ENCODE results near the gene GYG1.
"Not testable (repeated sequence)": the region's sequence is repeated elsewhere in the genome, so short reads cannot be mapped to it uniquely, and the experiment has no call there.

GYG1 gene
- 23.3 to 45.5 (median 39.7) reads per million in 4 experiments for total RNA-seq

GRCh38 chr3:148991219-148992026, at the start of gene GYG1:
GYG1 (plus strand) TSS chr3:148991540; CDS start chr3:148991641, 101 bp downstream.
- DNase-seq = peak; percentile 57

GRCh38 chr3:148943506-148944205, 47.7 kb upstream of the GYG1 start:
- no peak for DNase-seq

- no peak for DNase-seq
These were observed 46.2 kb upstream of the GYG1 start for GRCh38 chr3:148945116-148945515.

DNA sequence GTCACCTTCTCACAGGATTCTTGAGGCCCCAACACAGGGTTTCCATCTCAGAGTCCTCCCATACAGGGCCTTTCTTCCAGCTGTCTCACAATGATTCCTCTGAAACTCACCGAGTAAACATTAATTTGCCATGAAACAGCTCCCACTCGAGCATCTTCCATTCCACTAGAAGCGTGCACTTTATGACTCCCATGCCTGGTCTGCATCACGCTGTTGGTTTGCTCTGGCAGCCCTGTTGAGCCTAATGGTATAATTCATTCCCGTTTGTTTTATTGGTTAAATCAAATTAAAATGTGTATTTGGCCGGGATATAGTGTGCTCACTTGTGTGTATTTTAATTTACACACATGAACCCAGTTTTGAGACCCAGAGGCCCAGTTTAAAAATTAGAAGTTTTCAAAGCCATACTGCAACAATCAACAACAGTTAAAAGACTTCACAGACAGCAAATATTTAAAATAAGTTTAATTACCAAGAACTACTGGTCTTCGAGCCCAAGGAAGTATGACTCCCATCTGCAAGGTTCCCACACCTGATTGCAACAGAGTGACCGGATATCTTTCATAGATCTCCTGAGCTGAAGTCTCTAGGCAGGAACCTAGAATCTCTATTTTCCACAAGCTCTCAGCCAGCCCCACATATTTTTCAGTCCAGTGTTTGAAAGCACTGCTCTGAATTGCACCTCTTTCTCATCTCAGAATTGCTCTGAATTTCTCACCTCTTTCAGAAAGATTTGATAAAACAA, 42.3 kb upstream of the GYG1 start:
- no peak for DNase-seq

DNA sequence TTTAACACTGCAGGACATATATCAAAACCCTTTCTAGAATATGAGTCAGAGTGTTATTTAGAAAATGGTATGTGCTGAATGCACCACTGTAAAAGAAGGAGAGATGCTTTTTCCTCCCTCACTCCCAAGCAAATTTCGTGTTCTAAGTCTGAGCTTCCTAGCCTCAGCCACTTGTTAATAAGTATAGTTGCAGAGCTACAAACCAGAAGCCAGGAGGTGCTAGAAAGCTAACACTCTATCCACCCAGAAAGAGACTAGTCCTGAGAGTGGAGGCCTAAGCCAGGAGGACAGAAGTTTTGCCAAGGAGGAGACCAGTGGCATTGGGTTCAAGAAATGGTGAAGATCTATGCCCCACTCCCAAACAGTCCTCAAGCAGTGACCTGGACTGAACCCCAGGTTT, 40.5 kb upstream of the GYG1 start:
- DNase-seq = no peak

DNA sequence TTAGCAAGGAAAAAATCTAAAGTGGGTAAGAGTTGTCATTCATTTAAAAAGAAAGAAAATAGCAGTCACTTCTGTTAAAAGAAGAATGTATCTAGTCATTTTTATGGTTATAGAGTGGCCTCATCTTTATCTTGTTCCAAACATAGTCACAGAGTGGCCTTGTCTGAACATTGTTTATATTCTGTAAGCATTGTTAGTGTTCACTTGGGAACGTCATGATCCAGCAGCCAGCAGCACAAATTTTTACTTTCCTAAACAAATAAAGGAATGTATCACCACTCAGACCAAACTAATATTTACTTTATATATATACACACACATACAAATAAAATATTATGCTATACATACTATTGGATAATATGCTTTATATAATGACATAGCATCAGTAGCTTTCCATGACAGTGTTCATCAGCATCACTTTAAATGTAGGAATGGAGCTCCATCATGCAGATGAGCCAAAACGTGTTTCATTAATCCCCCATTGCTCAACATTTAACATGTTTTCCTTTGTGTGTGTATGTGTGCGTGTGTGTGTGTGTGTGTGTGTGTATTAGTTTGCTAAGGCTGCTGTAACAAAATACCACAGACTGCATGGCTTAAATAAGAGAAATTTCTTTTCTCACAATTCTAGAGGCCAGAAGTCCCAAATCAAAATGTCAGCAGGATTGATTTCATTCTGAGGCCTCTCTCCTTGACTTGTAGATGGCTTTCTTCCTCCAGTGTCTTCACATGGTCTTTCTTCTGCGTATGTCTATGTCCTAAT, 39.6 kb upstream of the GYG1 start:
- no peak for DNase-seq

- DNase-seq = no peak
These were observed 38.2 kb upstream of the GYG1 start for GRCh38 chr3:148953094-148953493.

DNA sequence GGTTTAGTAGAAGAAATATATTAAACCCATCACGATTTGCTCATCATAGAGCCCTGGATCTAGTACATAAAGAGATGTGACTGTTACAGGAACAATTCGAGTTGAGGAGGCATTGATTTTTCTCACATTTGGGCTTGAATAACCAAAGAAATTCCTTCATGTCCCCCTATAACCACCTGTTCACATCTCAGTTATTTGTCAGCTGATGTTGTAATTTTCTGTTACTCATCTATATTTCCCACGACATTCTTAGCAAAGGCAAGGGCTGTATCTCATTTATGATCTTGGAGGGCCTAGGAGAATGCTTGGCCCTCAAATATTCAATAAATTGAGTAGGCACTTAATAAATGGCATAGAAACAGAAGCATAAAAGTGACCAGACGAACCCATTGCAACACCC, 36.4 kb upstream of the GYG1 start:
- DNase-seq = no peak

- DNase-seq = no peak
These were observed 35.6 kb upstream of the GYG1 start for GRCh38 chr3:148955544-148956346.

DNA sequence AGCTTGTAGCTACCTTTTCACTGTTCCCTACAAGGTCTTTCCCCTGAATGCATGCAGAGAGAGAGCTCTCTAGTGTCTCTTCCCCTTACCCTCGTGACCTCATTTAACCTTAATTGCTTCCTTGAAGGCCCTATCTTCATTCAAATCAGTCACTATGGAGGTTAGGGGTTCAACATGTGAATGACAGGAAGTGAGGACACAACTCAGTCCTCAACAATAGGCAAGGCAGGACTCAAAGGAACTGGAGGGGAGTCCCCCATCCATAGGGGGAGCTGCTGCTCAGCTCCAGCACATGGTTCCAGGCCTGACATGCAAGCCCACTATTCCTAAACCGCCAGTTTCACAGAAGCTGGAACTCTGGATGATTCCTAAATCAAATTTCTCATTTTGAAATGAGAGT, 33.8 kb upstream of the GYG1 start:
- DNase-seq = no peak

DNA sequence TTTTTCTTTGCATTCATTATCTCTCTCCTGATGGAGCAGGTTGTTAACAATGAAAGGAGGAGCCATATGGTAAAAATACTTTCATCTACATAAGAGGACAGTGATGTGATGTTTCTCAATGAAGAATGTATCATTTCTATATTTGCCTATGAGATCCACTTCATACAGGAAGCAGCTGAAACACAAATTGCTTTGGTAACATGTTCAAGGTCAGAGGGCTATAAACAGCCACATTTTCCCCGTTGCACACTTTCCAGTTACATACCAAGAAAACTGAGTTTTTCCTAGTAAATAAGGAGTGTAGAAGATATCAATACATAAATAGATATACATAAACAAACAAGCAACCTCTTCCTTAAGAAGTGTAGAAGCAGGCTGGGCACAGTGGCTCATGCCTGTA, 32.6 kb upstream of the GYG1 start:
- DNase-seq = no peak

DNA sequence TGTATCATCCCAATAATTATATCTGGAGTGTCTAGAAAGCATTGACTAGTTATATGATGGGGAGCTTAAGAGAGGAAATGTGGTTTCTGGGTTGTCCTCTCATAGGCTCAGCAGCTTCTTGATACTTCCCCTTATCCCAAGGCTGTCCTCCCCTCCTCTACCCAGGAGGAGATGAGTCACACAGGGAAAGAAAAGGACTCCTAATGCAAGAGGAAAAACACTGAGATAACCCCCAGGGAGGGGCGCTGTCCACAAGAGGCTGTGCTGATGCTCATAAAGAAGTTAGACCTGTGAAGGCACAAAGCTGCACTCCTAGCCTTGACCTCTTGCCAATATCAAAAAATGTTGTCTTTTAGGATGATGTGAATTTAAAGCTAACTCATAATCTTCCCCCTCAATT, 28.8 kb upstream of the GYG1 start:
- DNase-seq = no peak

GRCh38 chr3:148964809-148965208, 26.5 kb upstream of the GYG1 start:
- no peak for DNase-seq

DNA sequence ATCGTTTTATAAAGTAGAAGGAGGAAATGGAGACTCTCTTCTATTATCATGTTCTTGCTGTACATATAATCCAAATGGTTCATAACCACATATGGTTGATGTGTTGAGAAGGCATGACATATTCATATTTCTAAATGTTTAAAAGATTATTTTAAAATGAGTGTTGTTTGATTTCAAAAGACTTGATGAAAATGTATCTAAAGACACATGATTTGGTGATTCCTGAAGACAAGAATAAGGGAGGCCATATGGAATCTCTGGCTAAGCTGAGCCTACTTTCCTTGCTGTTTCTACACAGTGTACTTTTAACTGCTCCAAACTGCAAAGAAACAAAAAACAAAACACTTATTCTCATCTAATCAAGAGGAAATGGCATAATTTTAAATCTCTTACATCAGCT, 23.0 kb upstream of the GYG1 start:
- no peak for DNase-seq

- no peak for DNase-seq
These were observed 21.1 kb upstream of the GYG1 start for GRCh38 chr3:148970271-148970670.

DNA sequence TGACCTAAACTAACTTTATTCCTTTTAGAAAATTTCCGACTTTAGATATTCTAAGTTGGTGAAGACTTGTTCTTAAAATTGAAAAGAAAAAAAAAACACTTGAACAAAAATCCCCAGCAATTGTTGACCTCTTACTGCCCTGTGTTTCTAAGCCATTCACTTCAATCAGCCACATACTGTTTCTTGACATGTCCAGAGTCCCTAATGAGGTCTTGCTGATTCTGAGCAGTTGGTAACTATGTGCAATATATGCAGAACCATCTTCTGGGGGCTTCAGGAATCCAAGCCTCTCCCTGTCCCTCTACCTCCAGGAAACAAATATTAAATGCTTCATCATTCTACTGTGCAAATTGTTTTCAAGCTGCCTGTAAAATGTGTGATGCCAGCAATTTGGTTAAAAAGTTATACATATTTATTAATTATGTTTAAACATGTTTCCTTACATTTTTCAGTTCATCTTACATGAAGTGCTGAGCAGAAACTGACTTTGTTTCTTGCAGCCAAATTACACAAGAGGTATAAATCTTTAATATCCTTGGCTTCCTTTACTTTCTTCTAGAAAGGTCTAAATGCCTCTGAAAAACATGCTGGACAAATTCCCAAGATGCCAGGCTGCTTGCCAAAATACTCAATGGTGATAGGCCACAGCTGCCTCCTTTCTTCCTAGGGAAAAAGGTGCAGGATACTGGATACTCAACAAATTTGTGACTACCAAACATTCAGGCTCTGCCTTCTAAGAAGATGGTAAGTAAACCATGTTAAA, 19.8 kb upstream of the GYG1 start:
- DNase-seq = no peak

DNA sequence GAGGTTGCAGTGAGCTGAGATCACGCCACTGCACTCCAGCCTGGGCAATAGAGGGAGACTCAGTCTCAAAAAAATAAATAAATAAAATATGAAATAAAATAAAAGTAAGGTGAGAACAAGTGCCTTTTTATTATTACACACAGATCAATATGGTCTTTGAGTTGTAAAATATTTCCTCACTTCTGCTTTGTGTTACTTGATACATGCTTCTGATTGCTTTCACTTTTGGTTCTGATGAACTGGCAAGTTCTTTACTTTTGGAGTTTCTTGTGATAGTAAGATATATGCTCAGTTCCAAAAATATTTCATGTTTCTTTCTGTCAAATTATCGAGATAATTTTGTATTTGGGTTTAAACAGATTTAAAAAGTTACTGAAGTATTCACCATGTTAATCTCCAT, 16.6 kb upstream of the GYG1 start:
- no peak for DNase-seq

DNA sequence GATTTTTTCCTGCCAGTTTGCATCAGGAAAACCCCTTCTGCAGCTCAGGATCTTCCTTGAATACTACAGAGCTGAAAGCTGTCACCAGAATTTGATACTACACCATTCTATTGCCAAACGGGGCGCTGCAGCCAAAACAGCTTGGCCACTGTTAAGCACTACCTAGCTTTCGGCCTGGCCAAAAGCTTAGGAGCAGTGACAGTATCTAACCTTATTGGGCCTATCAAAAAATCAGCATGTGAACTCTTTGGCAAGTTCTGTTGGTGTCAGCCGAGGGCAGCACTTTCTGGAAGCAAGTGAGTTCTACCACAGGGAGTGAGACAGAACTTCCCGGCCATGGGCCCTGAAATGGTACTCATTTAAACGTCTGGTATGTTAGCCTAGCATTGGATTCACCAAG, 16.1 kb upstream of the GYG1 start:
- no peak for DNase-seq

DNA sequence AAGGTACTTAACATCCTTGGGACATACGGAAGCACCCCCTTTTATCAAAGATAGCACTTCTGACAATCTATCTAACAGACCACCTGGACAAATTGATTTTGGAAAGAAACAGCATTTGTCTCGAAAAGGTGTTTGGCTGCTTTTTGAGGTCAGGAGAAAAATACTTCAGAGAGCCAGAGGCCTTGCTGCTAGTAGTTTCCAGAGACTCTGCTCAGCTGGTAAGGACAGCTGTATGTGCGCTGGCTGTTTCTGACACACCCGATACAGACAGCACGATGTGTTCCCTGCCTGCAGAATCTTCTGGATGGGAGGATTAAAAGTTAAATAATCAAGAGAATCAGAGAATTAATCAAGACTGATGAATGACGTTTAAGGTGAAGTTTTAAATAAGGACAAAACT, 15.6 kb upstream of the GYG1 start:
- no peak for DNase-seq

DNA sequence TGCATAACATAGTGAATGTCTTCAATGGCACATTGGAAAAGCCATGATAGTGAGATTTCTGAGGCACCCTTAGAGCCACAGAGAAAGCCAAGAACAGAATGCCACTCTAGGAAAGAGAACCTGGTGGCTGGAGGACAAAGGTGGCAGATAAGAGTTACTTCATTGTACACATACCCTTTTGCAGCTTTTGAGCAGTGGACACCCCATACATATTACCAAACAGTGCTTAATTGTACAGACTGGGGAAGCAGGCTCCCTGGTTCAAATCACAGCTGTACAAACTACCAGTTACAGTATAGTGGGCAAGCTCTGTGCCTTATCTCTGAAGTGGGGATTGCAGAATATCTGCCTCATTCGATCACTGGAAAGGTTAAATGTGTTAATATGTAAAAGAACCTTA, 10.1 kb upstream of the GYG1 start:
- no peak for DNase-seq

- not testable (repeated sequence) for DNase-seq
These were observed 3.8 kb upstream of the GYG1 start for GRCh38 chr3:148987551-148987950.
